IPS-18c (cell line): ENCODE results near the gene STS.

ENCODE experiments used
- H3K4me3 ChIP-seq: 2 replicates; pipeline ENCODE4 v1.7.0; 2013; ENCODE audit warnings: low read depth, mild to moderate bottlenecking, low read length, moderate library complexity; ENCODE audit not compliant: insufficient read depth
- H3K9me3 ChIP-seq: one replicate; pipeline ENCODE4 v1.6.1; 2013; ENCODE audit warnings: mild to moderate bottlenecking, low read length, moderate library complexity; ENCODE audit not compliant: control insufficient read depth, insufficient read depth

STS gene, protein sequence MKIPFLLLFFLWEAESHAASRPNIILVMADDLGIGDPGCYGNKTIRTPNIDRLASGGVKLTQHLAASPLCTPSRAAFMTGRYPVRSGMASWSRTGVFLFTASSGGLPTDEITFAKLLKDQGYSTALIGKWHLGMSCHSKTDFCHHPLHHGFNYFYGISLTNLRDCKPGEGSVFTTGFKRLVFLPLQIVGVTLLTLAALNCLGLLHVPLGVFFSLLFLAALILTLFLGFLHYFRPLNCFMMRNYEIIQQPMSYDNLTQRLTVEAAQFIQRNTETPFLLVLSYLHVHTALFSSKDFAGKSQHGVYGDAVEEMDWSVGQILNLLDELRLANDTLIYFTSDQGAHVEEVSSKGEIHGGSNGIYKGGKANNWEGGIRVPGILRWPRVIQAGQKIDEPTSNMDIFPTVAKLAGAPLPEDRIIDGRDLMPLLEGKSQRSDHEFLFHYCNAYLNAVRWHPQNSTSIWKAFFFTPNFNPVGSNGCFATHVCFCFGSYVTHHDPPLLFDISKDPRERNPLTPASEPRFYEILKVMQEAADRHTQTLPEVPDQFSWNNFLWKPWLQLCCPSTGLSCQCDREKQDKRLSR

DNA sequence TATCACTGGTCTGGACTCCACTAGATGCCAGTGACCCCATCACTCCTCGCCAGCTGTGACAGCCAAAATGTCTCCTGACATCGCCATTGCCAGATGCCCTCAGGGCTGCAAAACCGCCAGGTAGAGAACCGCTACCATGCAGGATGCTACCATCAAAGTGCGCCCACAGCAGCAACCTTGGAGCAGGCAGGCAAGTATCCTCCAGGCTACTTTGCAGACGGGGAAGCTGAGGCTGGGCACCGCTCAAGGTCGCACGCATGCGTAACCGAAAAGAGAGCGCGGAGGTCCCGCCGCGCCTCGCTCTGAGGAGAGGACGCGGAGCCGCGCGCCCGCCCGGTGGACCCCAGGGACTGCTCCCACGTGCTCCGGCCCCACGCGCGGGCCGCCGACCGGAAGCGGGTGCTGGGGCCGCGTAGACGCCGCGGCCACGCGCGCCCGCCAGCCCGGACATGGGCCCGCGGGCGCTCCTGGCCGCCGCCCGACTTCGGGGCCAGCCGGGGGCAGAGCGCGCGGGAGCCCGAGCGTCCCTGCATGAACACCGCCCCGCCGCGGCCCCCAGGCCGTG is at the start of gene STS:
TSS of gene STS (plus strand) at position 300 of the 565 bp plus-strand sequence. CDS start 105,488 bp downstream, outside the sequence.
- peaks cover 10% of the 10 kb centered on the region for H3K9me3 ChIP-seq
- peak within 1 kb of the TSS; percentile 73 for H3K4me3 ChIP-seq

DNA sequence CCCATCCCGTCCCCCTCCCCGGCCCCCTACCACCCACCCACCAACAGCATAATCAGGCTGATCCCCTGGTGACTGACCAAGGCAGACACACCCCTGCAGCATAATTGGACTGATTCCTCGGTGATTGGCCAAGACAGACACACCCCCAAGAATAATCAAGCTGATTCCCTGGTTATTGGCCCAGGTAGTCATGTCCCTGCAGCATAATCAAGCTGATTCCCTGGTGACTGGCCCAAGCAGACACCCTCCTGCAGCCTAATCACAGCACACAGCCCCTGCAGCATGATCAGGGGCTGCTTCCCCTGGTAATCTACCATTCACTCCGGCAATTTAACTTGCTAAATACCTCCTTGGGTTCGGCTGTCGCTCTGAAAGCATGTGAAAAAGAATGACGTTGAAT is 47.5 kb upstream of the STS start:
- H3K4me3 ChIP-seq = no peak overlapping the region
- peaks cover 2% of the 10 kb centered on the region for H3K9me3 ChIP-seq

DNA sequence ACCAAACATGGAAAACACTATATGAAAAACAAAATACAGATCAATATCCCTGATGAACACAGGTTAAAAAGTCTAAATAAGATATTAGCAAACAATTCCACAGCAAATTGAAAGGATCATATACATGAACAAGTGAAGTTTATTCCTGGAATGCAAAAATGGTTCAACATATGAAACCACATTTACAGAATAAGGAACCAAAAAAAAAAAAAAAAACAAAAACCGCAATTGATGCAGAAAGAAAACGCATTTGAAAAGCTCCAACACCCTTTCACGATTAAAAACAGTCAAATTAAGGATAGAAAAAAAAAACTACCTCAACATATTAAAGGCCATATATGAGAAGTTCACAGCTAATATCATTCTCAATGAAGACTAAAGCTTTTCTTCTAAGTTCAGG is 45.4 kb upstream of the STS start:
- Histone ChIP-seq H3K9me3 (peaks cover 5% of the 10 kb centered on the region), H3K4me3 (no peak overlapping the region)

DNA sequence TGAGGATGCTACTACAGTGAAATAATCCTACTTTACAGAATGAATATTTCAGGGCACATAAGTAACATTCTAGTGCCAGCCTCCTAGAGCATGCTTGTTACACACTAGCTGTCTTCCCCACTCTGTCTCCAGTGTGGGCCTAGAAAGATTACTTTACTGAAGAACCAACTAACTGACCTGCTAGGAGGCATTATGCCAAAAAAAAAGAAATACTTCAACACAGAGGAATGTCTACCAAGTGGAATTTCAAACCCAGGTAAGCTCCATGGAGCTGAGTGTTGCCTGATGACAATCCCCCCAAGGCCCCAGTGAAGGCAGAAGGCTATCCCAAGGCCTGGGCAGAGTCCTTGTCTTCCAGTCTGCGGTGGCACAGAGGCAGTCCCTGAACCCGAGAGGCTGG is 40.9 kb upstream of the STS start:
- peaks cover 14% of the 10 kb centered on the region for H3K9me3 ChIP-seq
- no peak overlapping the region for H3K4me3 ChIP-seq

DNA sequence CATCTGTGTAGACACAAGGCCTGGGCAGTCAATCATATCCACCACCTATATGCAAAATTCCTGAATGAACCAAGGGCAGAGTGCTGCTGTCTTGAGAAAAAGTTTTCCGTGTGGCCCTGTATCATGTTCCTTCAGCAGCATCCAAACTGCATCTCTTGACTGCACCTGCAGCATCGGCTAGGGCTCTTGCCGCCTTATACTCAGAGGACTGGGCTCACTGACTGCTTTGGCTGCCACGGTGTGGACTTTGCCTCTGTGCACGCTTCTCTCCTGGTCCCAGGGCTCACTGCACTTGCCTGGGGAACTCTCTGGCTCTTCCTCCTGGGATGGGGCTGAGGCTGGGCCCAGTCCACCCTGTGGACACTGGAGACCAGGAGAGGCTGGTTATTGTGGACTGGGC is 39.5 kb upstream of the STS start:
- peaks cover 14% of the 10 kb centered on the region for H3K9me3 ChIP-seq

DNA sequence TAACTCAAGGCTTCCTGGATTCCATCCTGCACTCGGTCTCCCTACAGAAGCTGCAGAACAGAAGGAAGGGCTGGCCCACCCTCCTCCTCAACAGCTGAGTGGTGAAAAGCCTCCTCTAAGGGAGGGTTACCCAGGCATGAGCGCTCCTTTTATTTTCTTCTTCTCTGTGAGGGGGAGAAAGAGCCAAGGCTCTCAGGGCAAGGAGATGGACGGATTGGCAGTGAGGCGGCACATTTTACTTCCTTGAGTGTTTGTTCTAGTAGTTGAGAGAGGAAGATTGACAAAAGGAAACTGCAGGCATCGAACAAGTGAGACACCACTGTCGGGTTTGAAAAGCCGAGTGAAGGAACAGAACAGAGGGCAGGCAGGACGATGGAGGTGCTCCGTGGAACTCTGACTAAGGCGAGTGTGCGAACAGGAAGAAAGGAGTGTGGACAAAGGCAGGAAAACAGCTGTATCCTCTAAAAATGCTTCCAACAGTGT is 38.4 kb upstream of the STS start:
- Histone ChIP-seq H3K4me3 (no peak overlapping the region), H3K9me3 (peaks cover 14% of the 10 kb centered on the region)

More for the DNA sequence above, 39.5 kb upstream of the STS start:
- H3K4me3 ChIP-seq = no peak overlapping the region

DNA sequence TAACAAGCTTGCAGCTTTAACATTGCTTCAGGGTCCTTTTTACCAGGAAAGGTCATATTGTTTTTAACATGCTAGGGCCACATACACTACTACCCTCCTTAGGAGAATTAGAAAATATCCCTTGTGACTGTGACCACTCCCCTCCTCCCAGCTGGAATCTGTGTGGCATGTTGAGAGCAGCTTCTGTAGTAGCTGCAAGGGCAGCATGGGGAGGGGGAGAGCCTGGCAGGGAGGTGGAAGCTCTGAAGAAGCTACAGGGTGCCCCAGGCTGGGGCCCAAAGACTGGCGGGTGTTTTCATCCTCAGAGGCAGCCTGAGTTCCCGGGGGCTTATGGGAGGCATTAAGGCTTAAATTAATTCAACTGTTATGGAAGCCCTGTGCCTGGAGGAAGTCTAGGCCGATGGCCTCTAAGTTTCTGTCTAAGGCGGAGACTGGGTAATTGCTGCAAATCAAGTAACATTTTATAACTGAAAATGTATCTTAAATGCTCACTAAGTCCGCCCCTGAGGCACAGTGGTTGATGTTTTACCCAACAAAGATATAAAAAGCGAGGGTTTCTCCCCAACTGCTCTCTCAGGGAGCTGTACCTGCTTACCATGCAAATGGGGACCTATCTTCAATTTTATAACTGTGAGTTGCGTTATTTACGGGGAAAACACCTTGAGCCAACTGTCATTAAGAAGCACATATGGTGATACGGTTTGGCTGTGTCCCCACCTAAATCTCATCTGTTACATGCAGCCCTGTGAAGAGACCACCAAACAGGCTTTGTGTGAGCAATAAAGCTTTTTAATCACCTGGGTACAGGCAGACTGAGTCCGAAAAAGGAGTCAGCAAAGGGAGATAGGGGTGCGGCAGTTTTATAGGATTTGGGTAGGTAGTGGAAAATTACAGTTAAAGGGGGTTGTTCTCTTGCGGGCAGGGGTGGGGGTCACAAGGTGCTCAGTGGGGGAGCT is 37.4 kb upstream of the STS start:
- no peak overlapping the region for H3K4me3 ChIP-seq

DNA sequence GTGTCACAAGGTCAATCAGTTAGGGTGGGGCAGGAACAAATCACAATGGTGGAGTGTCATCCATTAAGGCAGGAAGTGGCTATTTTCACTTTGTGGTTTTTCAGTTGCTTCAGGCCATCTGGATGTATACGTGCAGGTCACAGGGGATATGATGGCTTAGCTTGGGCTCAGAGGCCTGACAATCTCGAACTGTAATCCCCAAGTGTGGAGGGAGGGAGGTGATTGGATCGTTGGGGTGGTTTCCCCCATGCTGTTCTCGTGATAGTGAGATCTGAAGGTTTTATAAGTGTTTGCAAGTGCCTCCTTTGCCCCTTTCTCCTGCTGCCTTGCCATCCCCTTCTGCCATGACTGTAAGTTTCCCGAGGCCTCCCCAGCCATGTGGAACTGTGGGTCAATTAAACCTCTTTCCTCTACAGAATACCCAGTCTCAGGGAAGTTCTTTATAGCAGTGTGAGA is 36.7 kb upstream of the STS start:
- Histone ChIP-seq H3K9me3 (peaks cover 14% of the 10 kb centered on the region), H3K4me3 (no peak overlapping the region)

More for the DNA sequence above, 37.4 kb upstream of the STS start:
- H3K9me3 ChIP-seq = peaks cover 14% of the 10 kb centered on the region

DNA sequence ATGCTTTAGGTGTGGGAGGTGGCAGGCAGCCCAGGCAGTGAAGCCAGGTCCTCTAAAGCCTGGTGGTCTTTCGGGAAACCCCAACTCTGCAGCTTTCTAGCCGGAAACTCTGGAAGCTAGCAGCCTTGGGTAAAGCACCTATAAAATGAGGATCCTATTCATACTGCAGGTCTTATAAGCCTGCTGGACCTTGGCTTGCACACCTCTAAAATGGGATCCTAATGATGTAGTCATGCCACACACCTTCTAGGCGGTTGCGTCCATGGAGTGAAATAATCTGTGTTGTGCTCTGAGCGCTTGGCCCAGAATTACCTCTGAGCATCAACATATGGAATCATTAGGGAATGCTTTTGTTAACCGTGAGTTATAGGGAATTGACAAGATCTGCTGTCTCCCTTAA is 36.0 kb upstream of the STS start:
- Histone ChIP-seq H3K9me3 (peaks cover 14% of the 10 kb centered on the region), H3K4me3 (no peak overlapping the region)

DNA sequence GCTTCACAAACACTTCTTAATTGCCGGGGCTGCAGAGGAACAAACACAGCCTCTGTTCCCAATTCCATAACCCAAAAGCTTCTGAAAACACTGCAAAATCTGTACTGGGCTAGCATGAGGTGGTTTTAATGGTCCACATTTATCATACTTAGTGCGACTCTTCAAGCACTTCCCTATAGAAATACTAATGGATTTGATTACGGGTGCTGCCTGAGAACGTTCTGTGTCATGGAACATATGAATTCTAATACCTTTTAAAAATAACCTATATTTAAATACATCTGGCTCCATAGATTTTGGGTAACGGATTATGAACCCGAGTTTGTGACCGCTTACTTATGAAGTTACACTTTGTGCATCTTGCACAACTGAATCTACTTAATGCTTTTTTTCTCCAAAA is 35.4 kb upstream of the STS start:
- peaks cover 12% of the 10 kb centered on the region for H3K9me3 ChIP-seq
- H3K4me3 ChIP-seq = no peak overlapping the region

DNA sequence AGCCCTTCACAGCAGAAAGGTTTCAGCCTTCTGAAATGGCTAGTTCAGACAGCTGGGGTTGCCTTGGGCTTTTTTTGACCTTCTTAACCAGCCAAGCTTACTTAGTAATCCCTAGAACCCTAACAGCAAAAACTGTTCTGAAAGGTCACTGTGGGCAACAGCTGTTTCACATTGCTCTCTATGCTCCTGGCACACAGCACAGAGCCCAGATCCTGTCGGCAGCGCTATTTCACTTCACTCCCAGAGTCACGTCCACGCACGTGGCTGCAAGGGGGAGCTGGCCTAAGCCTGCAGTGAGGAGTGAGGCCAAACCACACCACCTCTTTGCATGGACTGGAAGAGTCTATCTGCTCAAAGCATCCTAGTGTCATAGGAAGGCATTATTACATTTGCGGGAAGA is 32.0 kb upstream of the STS start:
- Histone ChIP-seq H3K4me3 (no peak overlapping the region), H3K9me3 (no peaks in the 10 kb centered on the region)

DNA sequence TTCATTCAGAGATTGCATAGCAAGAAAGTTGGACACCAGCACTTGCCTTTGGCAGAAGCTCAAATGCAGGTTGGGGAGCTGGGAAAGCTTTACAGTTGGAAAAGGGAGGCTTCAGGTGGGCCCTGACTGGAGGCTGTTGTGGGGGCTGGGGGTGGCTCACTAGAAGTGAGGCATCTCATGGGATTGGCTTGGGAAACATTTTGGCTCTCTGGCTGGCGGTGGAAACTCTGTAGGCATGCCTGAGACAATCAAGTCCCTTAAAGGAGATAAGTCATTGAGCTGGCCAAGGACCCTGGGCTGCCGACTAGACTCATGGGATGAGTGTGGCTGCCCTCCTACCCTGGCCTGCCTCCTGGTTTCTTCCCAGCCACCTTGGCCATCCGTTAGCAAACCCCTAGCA is 31.4 kb upstream of the STS start:
- Histone ChIP-seq H3K4me3 (no peak overlapping the region), H3K9me3 (peaks cover 2% of the 10 kb centered on the region)

DNA sequence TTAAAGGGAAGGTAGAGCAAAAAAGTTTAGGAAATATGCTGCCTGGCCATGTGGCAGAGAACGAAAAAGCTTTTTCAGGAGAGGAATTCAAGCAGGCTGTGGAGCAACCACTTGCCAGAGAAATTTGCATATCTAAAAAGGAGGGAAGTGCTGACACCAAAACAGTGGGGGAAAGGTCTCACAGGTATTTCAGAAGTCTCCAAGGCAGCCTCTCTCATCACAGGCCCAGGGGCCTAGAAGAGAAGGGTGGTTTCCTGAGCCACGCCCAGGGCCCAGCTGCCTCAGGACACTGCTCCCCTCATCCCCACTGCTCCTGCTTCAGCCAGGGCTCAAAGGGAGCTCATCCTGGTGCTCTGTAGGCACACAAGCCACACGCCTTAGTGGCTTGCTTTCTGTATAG is 29.9 kb upstream of the STS start:
- H3K9me3 ChIP-seq = peaks cover 2% of the 10 kb centered on the region
- H3K4me3 ChIP-seq = no peak overlapping the region

DNA sequence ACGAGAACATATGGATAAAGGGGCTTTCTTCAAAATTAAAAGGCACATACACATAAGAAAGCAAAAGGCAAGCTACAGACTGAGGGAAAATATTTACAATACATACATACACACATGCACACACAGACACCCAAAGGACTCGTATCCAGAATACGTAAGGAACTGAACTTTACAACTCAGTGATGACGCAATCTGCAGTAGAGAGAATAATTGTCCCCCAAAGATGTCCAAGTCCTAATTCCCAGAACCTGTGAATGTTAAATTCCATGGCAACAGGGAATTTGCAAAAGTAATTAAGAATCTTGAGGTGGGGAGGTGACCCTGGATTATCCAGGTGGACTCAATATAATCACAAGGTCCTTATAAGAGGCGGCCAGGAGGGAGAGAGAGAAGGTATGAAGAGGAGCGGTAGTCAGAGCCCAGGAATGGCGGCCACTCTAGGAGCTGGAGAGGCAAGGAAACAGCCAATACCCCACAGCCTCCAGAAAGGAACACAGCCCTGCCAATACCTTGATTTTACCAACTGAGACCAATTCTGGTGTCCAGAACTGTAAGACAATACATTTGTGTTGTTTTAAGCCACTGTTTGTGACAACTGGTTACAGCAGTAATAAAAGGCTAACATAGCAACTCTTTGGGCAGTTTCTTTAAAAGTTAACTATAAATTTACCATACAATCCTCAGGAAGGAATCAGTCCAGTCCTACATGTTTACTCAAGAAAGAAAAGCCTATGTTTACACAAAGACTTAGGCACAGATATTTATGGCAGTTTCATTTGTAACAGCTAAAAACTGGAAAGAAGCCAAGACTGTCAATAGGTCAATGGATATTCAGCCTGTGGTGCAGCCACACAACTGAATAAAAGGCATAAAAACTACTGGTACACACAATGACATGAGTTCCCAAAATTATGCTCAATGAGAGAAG is 27.3 kb upstream of the STS start:
- H3K9me3 ChIP-seq = peaks cover 2% of the 10 kb centered on the region
- no peak overlapping the region for H3K4me3 ChIP-seq

DNA sequence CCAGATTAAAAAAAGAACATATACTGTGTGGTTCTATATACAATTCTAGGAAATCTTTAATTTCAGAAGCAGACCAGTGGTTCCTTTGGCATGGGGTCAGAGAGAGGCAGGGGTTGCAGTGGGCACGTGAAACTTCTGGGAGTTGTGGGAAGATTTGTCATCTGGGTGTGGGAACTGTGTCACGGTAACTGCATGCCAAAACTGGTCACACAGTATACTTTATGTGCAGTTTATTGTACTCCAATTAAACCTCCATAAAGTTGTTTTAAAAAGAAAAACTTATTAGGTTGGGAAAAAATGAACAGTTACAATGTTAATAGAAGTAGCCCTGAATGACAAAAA is 26.7 kb upstream of the STS start:
- H3K4me3 ChIP-seq = no peak overlapping the region
- peaks cover 2% of the 10 kb centered on the region for H3K9me3 ChIP-seq

DNA sequence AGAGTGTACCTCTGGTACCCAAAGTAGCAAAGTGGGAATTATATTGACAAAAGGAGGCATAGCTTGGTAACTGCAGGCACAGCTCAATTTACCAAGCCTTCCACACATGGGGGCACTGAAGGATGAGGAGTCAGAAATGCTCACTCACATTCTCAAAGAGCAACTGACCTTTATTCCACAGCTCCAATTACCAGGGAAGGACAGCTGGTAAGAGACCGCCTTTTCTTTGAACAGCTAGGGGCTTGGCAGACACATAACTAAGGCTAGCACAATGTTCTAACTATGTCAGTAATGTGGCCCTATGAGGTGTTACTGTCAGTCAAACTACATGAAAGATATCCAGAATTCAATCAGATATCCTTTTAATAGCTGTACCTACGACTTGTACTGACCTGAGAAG is 20.5 kb upstream of the STS start:
- H3K9me3 ChIP-seq = peaks cover 2% of the 10 kb centered on the region
- no peak overlapping the region for H3K4me3 ChIP-seq
